Measurements from ENCODE around the gene IGSF9B.

The IGSF9B gene

DNA sequence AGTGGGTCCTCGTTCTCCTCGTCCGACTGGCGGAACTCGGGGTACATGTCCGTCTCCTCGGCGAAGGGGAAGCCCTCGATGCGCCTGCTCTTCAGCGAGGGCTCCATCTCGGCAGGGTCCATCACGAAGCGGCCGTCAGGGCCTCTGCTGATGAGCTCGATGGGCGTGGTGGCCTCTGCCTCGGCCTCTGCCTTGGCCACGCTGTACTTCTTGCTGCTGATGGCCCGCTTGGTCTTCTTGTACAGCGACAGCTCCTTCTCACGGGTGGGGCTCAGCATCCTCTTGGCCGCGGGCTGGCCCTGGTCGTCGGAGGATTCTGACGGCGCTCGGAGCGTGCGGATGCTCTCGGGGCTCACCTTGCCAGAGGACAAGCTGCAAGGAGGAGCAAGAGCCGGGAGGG lies 35.7 kb downstream of the IGSF9B start:
- DNase-seq (ENCODE audit: low read depth), result no peak

DNA sequence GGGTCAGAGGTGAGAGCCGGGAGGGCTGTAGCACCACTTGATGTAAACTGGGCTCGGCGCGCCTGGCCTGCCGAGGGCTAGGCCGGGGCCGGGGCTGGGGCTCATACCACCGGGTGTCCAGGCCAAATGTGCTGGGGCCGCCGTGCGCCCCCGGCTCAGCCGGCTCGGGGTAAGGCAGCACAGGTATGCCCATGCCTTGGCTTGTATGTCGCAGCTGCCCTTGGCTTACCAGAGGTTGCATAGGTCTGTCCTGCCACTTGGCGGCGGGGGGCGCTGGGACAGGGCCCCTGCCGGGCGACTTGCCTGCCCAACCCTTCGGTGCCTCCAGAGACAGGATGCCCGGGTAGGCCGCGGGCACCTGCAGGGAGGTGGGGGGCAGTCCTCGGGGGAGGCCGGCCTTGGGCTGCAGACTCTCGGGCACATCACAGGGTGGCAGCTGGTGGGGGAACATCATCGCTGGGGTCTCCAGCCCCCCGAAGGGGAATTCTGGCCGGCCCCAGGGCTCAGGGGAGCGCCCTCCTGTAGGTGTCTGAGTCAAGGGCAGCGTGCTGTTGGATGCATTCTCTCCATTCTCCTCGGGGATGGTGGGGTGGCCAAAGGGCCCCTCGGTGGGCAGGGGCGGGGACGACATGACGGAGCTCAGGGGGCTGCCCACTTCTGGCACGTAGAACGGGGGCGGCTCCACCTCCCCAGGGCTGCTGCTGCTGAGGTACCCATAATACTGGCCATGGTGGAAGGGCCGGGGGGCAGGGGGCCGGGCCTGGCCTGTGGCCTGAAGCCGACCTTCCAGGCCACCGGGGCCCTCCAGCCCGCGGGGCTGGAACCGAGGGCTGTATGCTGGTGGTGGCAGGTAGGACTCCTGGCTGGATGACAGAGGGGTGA lies 36.4 kb downstream of the IGSF9B start:
- no peak for DNase-seq (ENCODE audit: low read depth)

DNA sequence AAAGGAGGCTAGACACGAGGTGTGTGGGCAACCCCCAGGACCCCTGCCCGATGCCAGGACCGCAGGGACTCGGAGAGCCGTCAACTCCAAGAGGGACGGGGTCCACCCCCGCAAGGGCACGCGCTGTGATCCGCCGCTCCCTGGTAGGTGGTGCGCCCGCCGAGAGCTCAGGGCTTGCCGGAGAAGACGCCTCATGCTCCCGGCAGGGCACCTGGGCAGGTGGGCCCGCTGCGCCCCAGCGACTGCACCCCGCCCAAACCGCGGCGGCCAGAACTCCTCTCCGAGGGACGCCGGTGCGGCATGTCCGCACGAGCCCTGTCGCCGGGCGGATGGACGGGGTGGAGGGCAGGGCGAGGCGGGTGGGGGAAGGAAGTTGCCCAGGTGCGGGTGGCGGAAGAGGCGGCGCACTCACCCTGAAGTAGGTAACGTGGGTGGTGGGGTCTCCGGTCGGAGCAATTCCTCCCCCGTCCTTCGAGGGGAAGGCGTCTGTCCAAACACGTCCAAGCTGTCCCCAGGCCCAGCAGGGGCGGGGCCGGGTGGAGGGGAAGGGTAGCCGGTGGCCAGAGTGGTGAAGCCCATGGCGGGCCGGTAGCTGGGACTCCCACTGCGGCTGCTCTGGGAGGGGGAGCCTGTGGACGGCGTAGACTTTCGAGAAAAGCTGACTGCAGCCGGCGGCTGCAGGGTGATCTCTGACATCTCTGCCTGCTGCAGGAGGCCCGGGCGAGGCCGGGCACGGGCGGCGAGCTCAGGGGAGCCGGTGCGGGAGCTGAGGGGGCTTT lies 37.2 kb downstream of the IGSF9B start:
- no peak for DNase-seq (ENCODE audit: low read depth)

DNA sequence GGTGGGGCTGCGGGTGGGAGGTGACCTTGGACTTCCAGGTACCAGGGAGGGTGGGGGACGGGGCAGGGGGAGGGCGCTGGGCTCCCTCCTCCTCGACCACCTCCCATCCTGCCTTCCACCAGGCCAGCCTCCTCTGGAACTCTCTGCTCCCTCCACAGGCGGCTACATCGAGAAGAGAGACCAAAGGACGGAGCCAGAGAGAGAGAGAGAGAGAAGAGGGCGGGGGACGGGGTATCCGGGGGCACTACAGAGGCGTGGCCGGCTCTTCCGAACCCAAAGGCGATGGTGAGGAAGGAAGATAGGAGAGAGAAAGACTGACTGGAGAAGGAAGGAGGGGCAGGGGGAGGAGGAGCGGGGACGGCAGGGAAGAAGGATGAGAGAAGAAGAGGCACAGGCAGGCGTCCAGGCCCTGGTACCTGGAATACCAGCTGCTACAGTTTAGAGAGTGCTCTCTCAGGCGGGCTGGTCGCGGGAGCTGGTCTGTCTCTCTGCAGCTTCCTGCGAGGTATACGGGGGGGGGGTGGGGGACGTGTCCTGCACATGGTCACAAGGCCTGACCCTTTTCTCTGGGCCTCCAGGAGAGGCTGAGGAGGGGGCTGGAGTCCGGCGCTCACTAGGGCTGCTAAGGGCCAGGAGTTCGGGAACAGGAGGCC lies 38.0 kb downstream of the IGSF9B start:
- DNase-seq (ENCODE audit: low read depth), result no peak

DNA sequence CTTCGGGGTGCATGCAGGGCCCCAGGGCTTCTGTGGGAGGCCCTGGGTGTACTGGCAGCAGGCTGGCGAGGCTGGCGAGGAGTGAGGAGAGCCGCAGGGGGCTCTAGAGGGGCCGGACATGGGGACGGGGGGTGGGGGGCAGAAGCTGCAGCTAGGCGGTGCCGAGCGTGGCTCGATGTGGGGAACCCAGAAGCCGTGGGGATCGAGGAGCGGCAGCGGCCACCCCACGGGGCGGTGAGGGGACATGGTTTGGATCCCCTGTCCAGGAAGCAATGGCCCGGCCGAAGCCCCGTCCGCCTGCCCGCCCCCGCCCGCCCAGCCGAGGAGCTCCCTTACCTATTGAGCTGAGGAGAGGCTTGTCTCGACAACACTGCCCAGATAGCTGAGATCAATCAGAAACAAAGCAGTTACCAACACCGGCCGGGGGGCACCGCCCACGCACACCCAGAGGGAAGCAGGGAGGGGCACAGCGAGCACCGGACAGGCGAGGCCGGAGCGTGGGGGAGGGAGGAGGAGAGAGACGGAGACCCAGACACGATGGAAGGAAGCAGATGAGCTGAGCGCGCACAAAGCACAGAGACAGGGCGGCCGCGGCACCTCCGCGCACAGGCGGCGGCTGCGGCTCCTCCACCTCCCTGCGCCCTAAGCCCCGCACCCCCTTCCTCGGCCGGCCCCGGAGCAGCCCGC lies 38.7 kb downstream of the IGSF9B start:
- no peak for DNase-seq (ENCODE audit: low read depth)

DNA sequence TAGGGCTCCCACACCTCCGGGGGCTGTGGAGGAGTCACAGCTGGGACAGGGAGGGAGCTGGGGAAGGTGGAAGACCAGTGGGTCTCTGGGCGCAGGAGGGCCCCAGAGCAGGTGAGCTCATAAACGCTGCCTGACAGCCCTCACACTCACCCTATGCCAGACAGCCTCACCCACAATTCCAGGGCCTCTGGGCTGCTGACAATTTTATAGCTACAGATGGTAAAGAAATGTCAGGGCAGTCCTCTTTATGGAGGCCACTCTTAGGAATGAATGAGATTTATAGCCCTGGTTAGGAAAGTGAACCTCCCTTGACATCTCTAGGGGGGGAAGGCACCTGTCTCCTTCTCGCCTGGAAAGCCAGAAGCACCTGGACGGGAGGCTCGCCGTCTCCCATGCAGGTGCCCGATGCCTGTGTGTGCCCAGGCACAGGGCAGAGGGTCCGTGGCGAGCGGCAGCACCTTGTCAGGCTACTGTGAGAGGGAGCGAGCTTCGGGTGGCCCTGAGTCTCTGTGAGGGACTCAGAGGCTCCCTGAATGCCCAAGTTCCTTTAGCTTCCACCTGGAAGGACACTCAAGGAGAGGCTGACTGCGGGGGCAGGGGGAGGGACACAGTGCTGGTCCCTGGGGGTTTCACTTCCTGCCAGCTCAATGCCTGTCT lies 39.9 kb downstream of the IGSF9B start:
- DNase-seq (ENCODE audit: low read depth), result no peak

DNA sequence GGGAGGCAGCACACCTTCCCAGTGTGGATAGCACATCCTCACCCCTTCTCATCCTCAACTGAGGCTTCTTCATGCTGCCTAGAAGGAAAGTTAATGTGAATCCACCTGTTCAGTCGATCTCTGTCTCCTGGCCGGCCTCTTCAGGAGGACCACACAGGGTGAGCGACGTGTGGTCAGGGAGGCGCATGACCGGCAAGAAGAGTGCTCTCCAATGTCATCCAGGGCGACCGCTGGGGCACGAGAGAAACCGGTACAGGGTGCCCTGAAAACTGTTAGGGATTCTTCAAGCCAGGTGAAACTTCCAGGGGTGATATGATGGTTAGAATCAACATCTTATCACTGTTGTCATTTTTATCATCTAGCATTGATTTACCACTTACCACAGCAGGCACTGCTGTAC lies 43.0 kb downstream of the IGSF9B start:
- no peak for DNase-seq (ENCODE audit: low read depth)

DNA sequence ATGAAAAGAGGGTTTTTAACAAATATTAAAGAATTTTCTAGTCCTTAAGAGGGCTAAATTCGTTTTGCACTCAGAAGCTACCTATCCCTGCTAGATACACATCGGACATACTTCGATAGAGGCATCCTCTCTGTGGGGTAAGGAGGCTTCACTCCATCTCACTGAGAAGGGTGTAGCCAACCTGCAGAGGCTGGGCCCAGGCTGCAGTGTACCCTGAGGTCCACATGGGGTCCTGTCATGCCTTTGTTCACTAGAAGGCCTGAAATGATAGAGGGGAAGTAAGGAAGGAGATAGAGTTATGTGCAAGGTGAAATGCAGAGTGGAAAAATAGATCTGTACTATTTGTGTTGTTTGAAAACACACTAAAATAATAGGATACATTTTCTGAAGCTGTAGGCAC lies 45.6 kb downstream of the IGSF9B start:
- DNase-seq (ENCODE audit: low read depth), result no peak

DNA sequence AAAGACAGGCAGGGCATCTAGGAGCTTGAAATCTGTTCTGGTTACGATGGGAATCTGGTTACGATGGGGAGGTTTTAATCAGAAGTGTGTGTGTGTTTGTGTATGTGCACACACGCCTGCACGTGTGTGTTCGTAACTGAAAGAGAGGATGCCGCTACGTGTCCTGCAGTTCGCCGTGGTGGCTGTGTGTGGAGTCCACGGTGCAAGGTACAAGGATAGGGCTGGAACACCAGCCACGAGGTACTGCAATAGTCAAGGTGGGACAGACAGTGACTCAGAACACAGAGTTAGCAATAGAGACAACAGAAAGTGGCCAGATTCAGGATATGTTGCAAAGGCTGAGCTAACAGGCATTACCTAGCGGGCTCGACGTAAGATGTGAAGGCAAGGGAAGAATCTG lies 46.7 kb downstream of the IGSF9B start:
- no peak for DNase-seq (ENCODE audit: low read depth)

DNA sequence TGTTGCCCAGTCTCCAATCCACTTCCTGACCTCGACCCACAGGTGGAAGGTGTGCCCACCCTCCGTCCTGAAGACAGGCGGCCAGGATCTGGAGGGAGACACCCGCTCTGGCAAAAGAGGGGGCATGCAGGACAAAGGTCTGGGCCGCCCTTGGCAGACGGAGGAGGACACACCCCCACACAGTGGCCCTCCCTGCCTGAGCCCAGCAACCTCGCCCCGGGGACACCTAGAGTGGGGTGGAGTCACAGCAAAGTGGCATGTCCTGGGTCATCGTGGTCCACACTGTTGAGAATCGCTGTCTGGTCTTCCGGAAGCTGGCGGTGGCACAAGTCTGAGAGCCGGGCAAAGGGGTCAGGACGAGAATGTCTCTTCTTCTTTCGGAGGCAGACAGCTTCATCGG lies 47.9 kb downstream of the IGSF9B start:
- no peak for DNase-seq (ENCODE audit: low read depth)

DNA sequence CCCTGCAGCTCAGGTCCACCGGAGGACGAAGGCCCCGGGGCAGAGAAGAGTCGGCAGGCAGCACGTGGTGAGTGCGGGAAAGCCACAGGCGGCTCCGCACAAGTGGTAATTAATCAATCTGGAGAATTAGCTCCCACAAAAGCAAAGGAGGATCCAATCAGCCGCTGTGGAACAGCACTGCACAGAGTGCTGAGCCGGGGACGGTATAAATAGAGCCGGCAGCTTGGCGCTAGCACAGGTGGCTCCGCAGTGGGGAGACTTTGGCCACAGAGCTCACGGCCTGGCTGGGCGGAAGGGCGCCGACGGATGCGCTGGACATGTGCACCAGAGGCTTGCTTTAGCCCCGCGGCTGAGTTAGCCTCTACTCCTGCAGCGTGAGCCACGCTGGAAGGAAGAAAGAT lies 48.9 kb downstream of the IGSF9B start:
- no peak for DNase-seq (ENCODE audit: low read depth)

DNA sequence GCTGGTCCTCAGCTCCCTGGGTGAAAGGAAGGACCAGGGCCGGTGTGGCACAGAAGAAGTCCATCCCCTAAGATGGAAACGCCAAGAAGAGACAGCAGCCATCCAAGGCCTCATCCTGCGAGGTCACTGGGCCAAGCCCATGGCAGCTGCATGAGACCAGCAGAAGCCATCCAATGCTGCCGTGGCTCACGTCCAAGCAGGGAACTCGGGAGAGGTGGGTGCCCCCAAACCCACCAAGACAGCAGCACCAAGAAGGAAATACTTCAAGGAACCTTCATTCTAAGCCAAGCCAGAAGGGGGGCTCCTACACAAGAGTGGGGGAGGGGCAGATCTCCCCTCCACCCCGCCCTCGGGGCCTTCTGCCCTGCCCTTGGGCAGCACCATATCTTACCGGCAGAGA lies 49.6 kb downstream of the IGSF9B start:
- no peak for DNase-seq (ENCODE audit: low read depth)

DNA sequence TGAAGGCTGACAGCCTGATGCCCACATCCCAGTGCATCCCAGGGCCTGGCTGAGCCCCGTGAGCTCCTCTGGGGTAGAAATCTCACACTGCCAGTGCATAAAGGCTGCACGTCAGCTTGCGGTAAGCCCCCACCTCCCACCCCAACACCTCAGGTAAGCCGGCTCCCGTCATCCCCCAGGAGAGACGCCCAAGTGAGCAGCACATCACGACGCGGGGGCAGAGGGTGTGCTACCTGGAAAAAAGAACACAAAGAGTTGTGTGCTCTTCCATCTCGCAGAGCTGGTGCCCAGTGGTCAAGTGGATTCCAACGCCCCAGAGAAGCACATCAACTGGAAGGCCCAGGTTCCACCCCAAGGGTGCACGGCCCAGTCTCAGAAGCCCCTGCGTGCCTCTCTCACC lies 50.0 kb downstream of the IGSF9B start:
- DNase-seq (ENCODE audit: low read depth), result no peak

DNA sequence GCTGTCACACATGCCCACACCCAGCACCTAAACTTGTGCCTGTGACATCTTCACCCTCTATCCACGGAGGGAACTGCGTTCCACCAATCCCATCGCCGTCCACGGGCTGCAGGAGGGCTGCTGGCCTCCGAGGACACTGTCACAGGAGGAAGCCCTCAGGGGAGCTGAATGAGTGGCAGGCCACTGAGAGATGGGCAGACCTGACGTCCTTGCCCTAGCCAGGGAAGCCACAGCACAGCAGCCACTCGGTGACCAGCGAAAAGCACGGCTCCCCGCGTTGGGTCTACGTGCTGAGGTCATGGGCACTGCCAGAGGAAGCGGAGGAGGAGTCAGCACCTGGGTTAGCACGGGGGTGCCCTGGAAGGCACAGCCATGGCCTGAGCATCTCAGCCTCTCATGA lies 50.5 kb downstream of the IGSF9B start:
- DNase-seq (ENCODE audit: low read depth), result no peak

DNA sequence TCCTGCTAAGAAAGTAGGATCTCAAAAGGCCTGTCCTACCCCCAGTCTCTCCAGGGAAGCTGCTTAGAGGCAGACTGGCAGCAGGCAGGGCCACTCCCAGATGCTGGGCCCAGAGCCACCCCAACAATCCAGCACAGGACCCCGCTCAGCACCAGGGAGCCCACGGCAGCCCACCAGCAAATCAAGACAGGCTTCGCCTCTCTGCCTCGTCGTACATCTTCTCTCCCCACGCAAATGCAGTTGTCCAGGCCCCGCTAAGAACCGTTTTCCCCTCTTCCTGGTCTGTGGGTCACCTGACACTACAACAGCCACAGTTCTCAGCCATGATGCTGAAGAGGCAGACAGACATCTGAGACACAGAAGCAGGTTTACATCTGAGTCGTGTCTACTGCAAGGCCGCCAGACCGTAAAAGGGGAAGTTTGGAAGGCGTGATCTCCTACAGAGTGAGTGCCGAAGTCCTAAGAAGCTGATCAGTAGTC lies 51.1 kb downstream of the IGSF9B start:
- no peak for DNase-seq (ENCODE audit: low read depth)

DNA sequence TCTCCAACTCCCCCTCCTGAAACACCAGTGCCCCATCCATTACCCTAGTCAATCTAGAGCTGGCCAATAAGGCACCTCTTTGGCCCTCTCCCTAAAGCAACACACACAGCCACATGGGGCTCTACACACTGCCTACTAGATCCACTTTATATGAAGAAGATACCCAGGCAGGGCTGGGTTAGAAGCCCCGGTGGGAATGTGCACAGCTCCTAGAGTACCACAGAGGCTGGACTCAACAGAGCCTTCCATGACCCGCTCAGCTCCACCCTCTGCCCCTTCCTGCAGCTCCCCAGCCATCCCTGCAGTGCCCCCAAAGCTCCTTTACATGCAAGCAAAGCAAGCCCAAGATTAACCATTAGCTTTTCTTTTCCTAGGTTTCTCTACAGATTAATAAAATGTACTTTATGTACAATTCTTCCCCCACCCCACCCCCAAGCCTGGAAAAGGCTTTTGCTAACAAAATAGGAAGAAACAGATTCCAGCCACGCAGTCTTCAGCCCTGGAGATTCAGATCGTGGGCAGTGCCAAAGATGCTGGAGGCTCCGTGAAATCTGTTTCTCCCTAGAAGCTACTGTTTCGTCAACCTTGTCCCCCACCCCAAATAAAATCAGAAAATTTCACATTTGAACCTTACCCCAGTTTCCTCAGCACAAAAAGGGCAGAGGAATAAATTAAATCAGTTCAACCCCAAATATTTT lies 51.8 kb downstream of the IGSF9B start:
- no peak for DNase-seq (ENCODE audit: low read depth)

DNA sequence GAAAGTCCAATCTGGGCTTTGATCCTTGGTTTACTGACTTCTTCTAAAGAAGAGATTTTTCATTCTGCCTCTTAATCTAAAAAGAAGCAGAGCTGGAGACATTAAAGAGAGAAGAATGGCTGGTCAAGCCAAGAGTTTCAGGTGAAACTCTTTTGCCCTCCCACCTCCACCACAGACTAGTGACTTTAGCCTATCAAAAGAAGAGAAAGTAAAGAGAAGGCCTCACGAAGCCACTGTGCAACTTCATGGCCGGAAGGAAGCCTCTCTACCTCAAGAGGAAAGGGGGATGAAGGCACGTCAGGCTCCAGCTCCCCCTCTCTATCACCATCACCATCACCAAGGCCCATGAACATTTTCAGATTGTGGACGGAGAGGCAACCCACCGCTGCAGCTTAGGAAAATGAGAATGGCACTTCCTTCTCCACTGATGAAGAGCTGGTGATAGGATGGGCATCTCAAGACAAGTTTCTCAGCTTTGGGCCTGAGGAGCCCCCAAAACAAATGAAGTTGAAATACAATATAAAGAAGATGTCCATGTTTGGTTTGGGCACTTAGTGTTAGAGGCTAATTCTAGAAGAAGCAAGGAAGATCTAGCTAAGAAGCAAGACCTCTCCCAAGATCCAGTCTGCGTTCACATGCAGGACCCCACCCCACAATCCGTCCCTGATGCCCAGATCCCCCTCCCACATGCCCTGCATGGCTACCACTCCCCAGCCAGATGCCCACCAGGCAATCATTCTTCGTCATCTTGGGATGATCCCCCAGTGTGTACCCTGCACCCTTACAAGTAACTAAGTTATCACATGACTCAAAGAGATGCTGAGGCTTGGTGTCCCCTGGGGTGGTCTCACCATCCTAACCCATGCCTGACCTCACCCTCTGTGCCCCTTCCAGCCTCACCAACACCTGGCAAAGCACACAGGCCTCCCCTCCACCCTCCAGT lies 52.6 kb downstream of the IGSF9B start:
- no peak for DNase-seq (ENCODE audit: low read depth)

DNA sequence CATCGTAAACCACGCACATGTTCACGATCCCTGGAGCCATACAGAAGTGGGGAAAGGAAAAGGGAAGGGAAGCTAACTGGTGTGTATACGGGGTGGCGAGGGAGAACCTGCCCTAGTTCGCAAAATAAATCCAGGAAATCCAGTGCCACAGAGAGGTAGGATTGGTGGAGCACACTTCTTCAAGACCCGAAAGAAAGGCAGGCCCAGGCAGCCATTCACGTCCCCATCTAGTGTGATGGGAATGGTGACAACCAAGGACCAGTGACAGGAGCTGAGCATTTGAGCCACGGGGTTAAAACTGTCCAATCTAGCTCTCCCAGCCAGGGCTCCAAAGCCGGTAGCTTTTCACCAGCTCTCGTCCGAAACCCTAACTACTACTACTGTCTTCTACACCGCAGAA lies 53.7 kb downstream of the IGSF9B start:
- no peak for DNase-seq (ENCODE audit: low read depth)

DNA sequence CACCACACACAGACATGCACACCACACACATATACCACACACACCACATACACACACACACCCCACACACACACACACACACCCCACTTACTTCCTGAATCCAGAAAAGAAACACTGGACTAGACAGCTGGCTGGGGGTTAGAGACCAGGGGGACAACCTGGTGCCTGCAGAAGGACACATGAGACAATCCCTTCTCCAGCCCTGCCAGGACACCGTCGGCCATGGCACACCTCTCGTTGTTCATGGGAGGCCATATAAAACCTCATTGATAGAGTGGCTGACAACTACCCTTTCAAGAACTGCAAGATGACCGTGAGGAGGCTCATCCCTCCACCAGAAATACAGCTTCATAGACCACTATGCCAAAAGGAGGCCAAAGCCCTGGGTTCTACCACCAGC lies 54.3 kb downstream of the IGSF9B start:
- no peak for DNase-seq (ENCODE audit: low read depth)

DNA sequence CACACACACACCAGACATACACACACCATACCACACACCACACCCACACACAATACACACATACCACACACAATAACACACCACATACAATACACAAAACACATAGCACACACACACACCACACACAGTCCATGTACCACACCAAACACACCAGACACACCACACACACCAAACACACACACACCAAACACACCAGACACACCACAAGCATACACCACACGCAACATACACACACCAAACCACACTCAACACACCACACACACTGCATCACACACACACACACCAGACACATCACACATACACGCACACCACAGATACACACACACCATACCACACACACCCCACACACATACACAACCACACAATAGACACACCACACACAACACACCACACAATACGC lies 54.8 kb downstream of the IGSF9B start:
- DNase-seq (ENCODE audit: low read depth), result no peak

All from stimulated activated CD8-positive, alpha-beta memory T cell treated with anti-CD3 and anti-CD28 coated beads, Interleukin-7, amount 100 ng/mL, for 24 hours (primary cell).